ENCODE data around the gene BECN2. TPM values are rescaled to one million over a fixed set of nuclear protein-coding genes. Genes with fewer than 3 reads are reported as not detected.
A peak's percentile ranks its signal among the peaks of the same experiment; 100 is the strongest.

BECN2 gene
- total RNA-seq, 1 experiment from 2014 or later, result not detected

GRCh38 chr1:241934866-241935265, 22.7 kb upstream of the BECN2 start:
- H4K20me1 ChIP-seq (ENCODE audit: control insufficient read depth, insufficient read depth, insufficient read length), result no peaks in the 10 kb centered on the region
- peak overlapping the region in 2 of 3 experiments; percentile 30 to 42; a peak in 3 of 7 replicates for H3K27ac Mint-ChIP-seq

More at GRCh38 chr1:241934866-241935265, 22.7 kb upstream of the BECN2 start:
- no peak for DNase-seq
- H3K18ac ChIP-seq (ENCODE audit: insufficient read length, low read depth, low read length), result no peak overlapping the region
- H3K23me2 ChIP-seq (ENCODE audit: insufficient read length, low read depth, low read length, poor library complexity, severe bottlenecking), result no peaks in the 10 kb centered on the region
- peaks cover 13 to 17% of the 10 kb centered on the region in 2 experiments for H3K9me3 Mint-ChIP-seq
- H3K9me3 ChIP-seq (ENCODE audit: control insufficient read depth, low read depth, low read length), result no peaks in the 10 kb centered on the region
- H3K9ac ChIP-seq (ENCODE audit: extremely low read depth, insufficient read length, low read length), result no peak overlapping the region
- no peak overlapping the region for H4K5ac ChIP-seq (ENCODE audit: insufficient read length, low read depth, low read length)
- no peak for TF ChIP-seq CTCF (conservative IDR thresholded peaks at IDR 0.05)
- no peak overlapping the region for H2AK5ac ChIP-seq (ENCODE audit: insufficient read length, low read length)
- no peak overlapping the region for H4K8ac ChIP-seq (replicated peaks; ENCODE audit: insufficient read length, low read depth, low read length)
- no peaks in the 10 kb centered on the region for H3K27me3 ChIP-seq (ENCODE audit: insufficient read depth, low read length)
- H3K79me1 ChIP-seq (ENCODE audit: insufficient read depth, low read depth, low read length, poor library complexity, severe bottlenecking), result no peaks in the 10 kb centered on the region
- H2BK20ac ChIP-seq (ENCODE audit: low read depth, low read length, poor library complexity, severe bottlenecking), result no peak overlapping the region
- no peak overlapping the region for H3K56ac ChIP-seq (ENCODE audit: insufficient read length, low read depth, low read length)
- no CpG with 5 or more reads among the region's 7 CpGs for WGBS (ENCODE audit: extremely low coverage, insufficient read length, low lambda C conversion rate)
- no peak overlapping the region for H2BK5ac ChIP-seq (ENCODE audit: insufficient read length, low read length)
- no peaks in the 10 kb centered on the region for H3K27me3 Mint-ChIP-seq (ENCODE audit: low read depth)
- H4K91ac ChIP-seq (ENCODE audit: insufficient read length, low read depth, low read length), result no peak overlapping the region
- no peak overlapping the region for H2BK15ac ChIP-seq (ENCODE audit: low read depth, low read length)
- H3K36me3 Mint-ChIP-seq (ENCODE audit: insufficient read depth in 1 of 3, low read depth in 3 of 3), result peaks cover 0 to 19% (median 6%) of the 10 kb centered on the region in 3 experiments; a peak in 4 of 7 replicates
- no peak overlapping the region for H3T11ph ChIP-seq (ENCODE audit: low read length)
- no peak overlapping the region for H3K23ac ChIP-seq (ENCODE audit: insufficient read length, low read depth, low read length)
- no peak overlapping the region for H3K14ac ChIP-seq (ENCODE audit: insufficient read depth, low read length)
- H3K79me2 ChIP-seq (ENCODE audit: insufficient read depth, low read length), result no peaks in the 10 kb centered on the region
- H3K4me1 ChIP-seq (ENCODE audit: insufficient read depth, low read length), result no peaks in the 10 kb centered on the region; the same call in 1 of the 2 replicates
- H3K4me3 Mint-ChIP-seq, result no peak overlapping the region
- H2BK12ac ChIP-seq (ENCODE audit: insufficient read length, low read depth, low read length), result no peak overlapping the region
- no peak overlapping the region for H2BK120ac ChIP-seq (ENCODE audit: low read depth, low read length, poor library complexity, severe bottlenecking)
- H3K4me2 ChIP-seq (ENCODE audit: insufficient read depth, insufficient read length, low read length), result no peak overlapping the region
- H3K4me1 Mint-ChIP-seq, result peaks cover 22 to 25% of the 10 kb centered on the region in 2 experiments
- no peak overlapping the region for H2AFZ ChIP-seq (ENCODE audit: low read length)
- H3K4ac ChIP-seq (ENCODE audit: low read depth, low read length), result no peak overlapping the region
- no peak overlapping the region for H3K27ac ChIP-seq (ENCODE audit: insufficient read length, low read depth, low read length)

Data from H9 (cell line).